ENCODE measurements around the gene CD300E.

DNA sequence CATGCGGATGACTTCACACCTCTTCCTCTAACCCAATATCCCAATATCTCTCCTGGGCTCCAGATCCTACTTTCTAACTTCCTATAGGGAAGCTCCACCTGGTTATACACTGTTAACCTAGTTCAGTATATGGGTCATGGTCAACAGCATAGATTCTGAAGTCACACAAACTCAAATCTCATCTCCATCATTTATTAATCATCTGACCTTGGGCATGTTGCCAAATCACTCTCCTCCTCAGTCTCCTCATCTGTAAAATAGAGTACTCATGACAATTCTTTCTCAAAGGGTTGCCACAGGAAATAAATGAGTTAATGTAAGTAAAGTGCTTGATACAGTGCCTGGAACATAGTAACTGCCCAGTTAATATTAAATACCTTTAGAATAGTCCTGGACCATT, 593 bp upstream of the CD300E start:
- TF ChIP-seq, protein P1, sequence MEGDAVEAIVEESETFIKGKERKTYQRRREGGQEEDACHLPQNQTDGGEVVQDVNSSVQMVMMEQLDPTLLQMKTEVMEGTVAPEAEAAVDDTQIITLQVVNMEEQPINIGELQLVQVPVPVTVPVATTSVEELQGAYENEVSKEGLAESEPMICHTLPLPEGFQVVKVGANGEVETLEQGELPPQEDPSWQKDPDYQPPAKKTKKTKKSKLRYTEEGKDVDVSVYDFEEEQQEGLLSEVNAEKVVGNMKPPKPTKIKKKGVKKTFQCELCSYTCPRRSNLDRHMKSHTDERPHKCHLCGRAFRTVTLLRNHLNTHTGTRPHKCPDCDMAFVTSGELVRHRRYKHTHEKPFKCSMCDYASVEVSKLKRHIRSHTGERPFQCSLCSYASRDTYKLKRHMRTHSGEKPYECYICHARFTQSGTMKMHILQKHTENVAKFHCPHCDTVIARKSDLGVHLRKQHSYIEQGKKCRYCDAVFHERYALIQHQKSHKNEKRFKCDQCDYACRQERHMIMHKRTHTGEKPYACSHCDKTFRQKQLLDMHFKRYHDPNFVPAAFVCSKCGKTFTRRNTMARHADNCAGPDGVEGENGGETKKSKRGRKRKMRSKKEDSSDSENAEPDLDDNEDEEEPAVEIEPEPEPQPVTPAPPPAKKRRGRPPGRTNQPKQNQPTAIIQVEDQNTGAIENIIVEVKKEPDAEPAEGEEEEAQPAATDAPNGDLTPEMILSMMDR (conservative IDR thresholded peaks at IDR 0.05; ENCODE audit: low read depth, low read length) = no peak
- no peak for TF ChIP-seq RCOR1 (IDR thresholded peaks at IDR 0.05; ENCODE audit: insufficient replicate concordance, low read length)
- TF ChIP-seq POLR2A (IDR thresholded peaks at IDR 0.05; ENCODE audit: low read depth, low read length) = no peak
- TF ChIP-seq, protein P2, sequence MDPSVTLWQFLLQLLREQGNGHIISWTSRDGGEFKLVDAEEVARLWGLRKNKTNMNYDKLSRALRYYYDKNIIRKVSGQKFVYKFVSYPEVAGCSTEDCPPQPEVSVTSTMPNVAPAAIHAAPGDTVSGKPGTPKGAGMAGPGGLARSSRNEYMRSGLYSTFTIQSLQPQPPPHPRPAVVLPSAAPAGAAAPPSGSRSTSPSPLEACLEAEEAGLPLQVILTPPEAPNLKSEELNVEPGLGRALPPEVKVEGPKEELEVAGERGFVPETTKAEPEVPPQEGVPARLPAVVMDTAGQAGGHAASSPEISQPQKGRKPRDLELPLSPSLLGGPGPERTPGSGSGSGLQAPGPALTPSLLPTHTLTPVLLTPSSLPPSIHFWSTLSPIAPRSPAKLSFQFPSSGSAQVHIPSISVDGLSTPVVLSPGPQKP (IDR thresholded peaks at IDR 0.05; ENCODE audit: borderline replicate concordance, low read depth, low read length) = no peak
- TF ChIP-seq RFX5 (IDR thresholded peaks at IDR 0.05; ENCODE audit: low read depth, low read length) = no peak
- TF ChIP-seq CEBPB (IDR thresholded peaks at IDR 0.05; ENCODE audit: low read depth, low read length) = no peak
- TF ChIP-seq RAD21 (IDR thresholded peaks at IDR 0.05; ENCODE audit: low read length) = no peak
- TF ChIP-seq CHD1 (IDR thresholded peaks at IDR 0.05; ENCODE audit: low read depth, low read length) = no peak
- TF ChIP-seq MAZ (IDR thresholded peaks at IDR 0.05; ENCODE audit: borderline replicate concordance, low read depth, low read length) = no peak
- TF ChIP-seq FOS (IDR thresholded peaks at IDR 0.05; ENCODE audit: low read depth, low read length) = no peak
